Measurements from ENCODE around the gene ADAP1. TPM values are rescaled to one million over a fixed set of nuclear protein-coding genes. Genes with fewer than 3 reads are reported as not detected.
A peak's percentile ranks its signal among the peaks of the same experiment; 100 is the strongest.

Gene ADAP1
- total and polyA plus RNA-seq, 2 of the 13 experiments (the other 11 are each of a cell fraction or from before 2014, with no cell fraction given): 10.5 to 24.6 TPM

DNA sequence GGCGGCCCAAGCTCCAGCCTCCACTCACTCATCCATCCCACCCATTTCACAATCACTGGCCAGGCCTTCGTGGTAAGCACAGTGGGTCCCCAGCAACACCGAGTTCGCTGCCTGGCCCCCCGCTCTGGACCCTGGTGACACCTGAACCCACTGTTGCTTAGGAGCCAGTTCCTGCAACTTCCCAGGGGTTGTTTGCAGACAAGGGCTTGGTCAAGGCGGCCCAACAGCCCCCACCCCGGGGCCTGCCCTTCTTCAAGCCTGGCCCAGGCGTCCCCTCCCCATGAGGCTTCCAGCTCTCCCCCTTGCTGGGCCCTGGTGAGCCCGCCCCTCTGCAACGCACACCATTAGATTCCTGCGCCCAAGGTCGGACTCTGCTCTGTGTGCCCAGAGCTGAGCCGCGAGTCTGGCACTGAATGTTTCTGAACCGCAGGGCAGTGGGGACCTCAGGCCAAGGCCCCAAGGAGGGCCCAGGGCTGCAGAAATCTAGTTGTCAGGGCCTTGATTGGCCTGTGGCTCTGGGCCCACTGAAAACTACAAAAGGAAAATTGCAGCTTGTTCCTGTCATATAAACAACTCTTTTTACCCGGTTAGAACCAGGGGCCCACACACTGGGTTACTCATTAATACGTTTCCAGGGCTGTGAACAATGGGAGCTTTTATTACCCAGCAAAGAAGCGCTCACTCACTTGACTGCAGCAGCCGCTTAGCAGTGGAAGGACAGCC lies 23.0 kb upstream of the ADAP1 start (continued):
- no peak for TF ChIP-seq ZNF598 (CRISPR knock-in tag; IDR thresholded peaks at IDR 0.05; ENCODE audit: borderline replicate concordance)
- no peak for TF ChIP-seq FOXO4 (CRISPR knock-in tag; conservative IDR thresholded peaks at IDR 0.05)
- peak; percentile 8; the same call in 1 of the 2 replicates for TF ChIP-seq MEIS1 (CRISPR knock-in tag; IDR thresholded peaks at IDR 0.05; ENCODE audit: borderline replicate concordance)
- TF ChIP-seq THAP11 (CRISPR knock-in tag; IDR thresholded peaks at IDR 0.05): peak; percentile 77
- TF ChIP-seq CTCF (CRISPR knock-in tag; IDR thresholded peaks at IDR 0.05): peak; percentile 13; the same call in 1 of the 2 replicates
- no peak for TF ChIP-seq ZNF251 (CRISPR knock-in tag; IDR thresholded peaks at IDR 0.05)
- TF ChIP-seq PAX8 (CRISPR knock-in tag; IDR thresholded peaks at IDR 0.05; ENCODE audit: borderline replicate concordance): no peak
- TF ChIP-seq KDM5B (CRISPR knock-in tag; IDR thresholded peaks at IDR 0.05; ENCODE audit: borderline replicate concordance): peak; percentile 31; the same call in 1 of the 2 replicates
- TF ChIP-seq MBNL3 (CRISPR knock-in tag; conservative IDR thresholded peaks at IDR 0.05): no peak
- no peak; the same call in 1 of the 2 replicates for TF ChIP-seq BRCA1 (CRISPR knock-in tag; IDR thresholded peaks at IDR 0.05)
- no peak for TF ChIP-seq AFF4 (CRISPR knock-in tag; IDR thresholded peaks at IDR 0.05)
- peak; percentile 92 for TF ChIP-seq SALL1 (CRISPR knock-in tag; IDR thresholded peaks at IDR 0.05)
- TF ChIP-seq RBAK (CRISPR knock-in tag; IDR thresholded peaks at IDR 0.05): no peak
- peak; percentile 60; the same call in 1 of the 2 replicates for TF ChIP-seq ZNF749 (CRISPR knock-in tag; IDR thresholded peaks at IDR 0.05; ENCODE audit: borderline replicate concordance)
- TF ChIP-seq TOE1 (CRISPR knock-in tag; IDR thresholded peaks at IDR 0.05): no peak; the same call in 1 of the 2 replicates
- peak; percentile 70 for TF ChIP-seq GATA4 (IDR thresholded peaks at IDR 0.05; ENCODE audit: borderline replicate concordance, low read depth)
- TF ChIP-seq KLF16 (CRISPR knock-in tag; IDR thresholded peaks at IDR 0.05): peak in 1 of 2 experiments; percentile 70; a peak in 1 of 4 replicates
- TF ChIP-seq, protein P1, sequence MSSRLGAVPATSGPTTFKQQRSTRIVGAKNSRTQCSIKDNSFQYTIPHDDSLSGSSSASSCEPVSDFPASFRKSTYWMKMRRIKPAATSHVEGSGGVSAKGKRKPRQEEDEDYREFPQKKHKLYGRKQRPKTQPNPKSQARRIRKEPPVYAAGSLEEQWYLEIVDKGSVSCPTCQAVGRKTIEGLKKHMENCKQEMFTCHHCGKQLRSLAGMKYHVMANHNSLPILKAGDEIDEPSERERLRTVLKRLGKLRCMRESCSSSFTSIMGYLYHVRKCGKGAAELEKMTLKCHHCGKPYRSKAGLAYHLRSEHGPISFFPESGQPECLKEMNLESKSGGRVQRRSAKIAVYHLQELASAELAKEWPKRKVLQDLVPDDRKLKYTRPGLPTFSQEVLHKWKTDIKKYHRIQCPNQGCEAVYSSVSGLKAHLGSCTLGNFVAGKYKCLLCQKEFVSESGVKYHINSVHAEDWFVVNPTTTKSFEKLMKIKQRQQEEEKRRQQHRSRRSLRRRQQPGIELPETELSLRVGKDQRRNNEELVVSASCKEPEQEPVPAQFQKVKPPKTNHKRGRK (CRISPR knock-in tag; IDR thresholded peaks at IDR 0.05): no peak
- TF ChIP-seq NFE2L1 (CRISPR knock-in tag; IDR thresholded peaks at IDR 0.05; ENCODE audit: borderline replicate concordance): no peak
- TF ChIP-seq FOXO1 (CRISPR knock-in tag; IDR thresholded peaks at IDR 0.05): peak; percentile 84
- TF ChIP-seq CHD2 (IDR thresholded peaks at IDR 0.05; ENCODE audit: low read depth, low read length): no peak
